ENCODE results near the gene CRAMP1.

- TF ChIP-seq POLR2A (IDR thresholded peaks at IDR 0.05; ENCODE audit: low read length) (no peak), GATA1 (IDR thresholded peaks at IDR 0.05; ENCODE audit: low read depth, low read length) (no peak)
Observed at GRCh38 chr16:1601489-1601888, 10.7 kb upstream of the CRAMP1 start.
